ENCODE data around the gene HAUS5. TPM values are rescaled to one million over a fixed set of nuclear protein-coding genes. Genes with fewer than 3 reads are reported as not detected.

The HAUS5 gene
- total RNA-seq, 1 experiment from 2014 or later = 25.9 TPM

DNA sequence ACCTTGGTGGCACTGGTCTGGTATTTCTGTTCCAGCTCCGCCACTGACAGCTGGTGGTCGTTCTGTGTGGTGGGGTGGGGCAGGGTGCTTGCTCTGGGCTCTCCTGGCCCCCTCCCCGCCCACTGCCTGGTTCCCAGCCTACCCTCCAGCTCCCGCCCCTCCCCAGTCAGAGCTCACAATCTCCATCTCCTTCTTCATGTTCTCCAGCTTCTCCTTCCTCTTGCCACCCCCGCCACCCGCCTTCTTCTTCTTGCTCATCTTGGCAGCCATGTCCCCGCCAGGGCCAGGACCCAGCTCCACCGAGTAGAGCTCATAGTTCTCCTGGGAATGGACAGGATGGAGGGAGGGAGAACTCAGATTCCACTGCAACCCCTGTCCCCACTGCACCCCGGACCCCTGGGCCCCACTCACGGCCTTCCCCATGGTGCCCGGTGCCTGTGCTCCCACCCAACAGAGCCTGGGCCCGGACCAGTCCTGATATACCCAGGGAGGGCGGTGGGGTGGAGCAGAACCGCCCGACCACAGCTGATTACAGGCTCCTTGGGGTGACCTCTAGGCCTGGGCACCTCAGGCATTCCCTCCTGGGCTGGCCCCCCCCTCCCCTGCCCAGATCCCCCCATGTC lies 49.2 kb upstream of the HAUS5 start, which contains the start of gene ATP4A:
ATP4A (minus strand) TSS at position 452 of the 623 bp plus-strand sequence; CDS start at position 423, 29 bp downstream.
- POLR2A ChIA-PET (ENCODE audit: unreplicated experiment) = no interaction called here
- Histone ChIP-seq H3K36me3 (ENCODE audit: low read depth, low read length) (no peaks in the 10 kb centered on the region), H3K9ac (ENCODE audit: low read length) (no peak within 1 kb of the TSS), H3K9me2 (replicated peaks; ENCODE audit: low read length) (no peaks in the 10 kb centered on the region), H2AFZ (ENCODE audit: low read length) (no peak within 1 kb of the TSS), H3K4me2 (ENCODE audit: low read length) (no peak within 1 kb of the TSS), H3K27me3 (ENCODE audit: low read length) (no peaks in the 10 kb centered on the region), H3F3A (ENCODE audit: low read length, unreplicated experiment) (no peaks in the 10 kb centered on the region), H3K27ac (ENCODE audit: low read length) (no peak within 1 kb of the TSS), H4K20me1 (ENCODE audit: low read length) (no peaks in the 10 kb centered on the region), H3K79me2 (ENCODE audit: low read length) (no peaks in the 10 kb centered on the region), H3K4me3 (ENCODE audit: low read length) (no peak within 1 kb of the TSS), H3K9me3 (ENCODE audit: low read length) (no peaks in the 10 kb centered on the region), H3K4me1 (ENCODE audit: insufficient read depth, low read length) (no peaks in the 10 kb centered on the region)
- ATAC-seq (no peak), DNase-seq (no peak)
- TF ChIP-seq EZH2phosphoT487 (IDR thresholded peaks at IDR 0.05; ENCODE audit: borderline replicate concordance, low read length) = no peak
- CTCF ChIA-PET = no interaction called here
- intact Hi-C loops (cut with micrococcal nuclease) = no loop called here
- no TSS peak for BruUV-seq (replicated peaks)

DNA sequence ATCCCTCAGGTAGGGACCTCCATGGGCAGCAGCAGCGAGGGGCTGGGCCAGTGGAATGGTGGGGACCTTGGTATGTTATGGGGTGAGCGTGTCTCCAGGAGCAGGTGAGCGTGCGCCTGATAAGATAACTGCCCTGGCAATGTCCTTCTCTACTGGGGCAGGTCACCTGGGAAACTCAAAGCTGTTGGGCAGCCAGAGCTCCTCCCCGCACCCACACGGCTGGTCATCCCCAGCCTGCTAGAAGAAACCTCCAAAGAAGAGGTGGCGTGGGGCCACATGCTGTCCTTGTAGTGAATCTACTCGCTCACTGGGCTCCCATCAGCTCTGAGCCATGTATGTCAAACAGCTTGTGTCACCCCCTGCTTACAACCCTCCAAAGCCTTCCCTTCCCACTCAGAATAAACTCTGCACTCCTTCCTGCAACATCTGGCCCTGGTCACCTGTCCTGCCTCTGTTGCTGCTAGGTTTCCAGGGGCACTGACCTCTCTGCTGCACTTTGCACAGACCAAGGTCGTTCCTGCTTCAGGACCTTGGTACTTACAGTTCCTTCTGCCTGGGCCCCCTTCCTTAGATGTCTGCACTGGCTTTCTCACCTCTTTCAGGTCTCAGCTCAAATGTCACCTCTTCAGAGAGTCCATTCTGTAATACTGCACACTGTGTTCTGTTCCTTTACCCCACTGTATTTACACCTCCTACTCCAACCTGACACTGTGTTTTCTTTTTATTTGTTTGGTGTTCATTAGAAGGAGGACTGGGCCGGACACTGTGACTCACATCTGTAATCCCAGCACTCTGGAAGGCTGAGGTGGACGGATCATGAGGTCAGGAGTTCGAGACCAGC lies 47.3 kb upstream of the HAUS5 start:
- Histone ChIP-seq H3K4me3 (ENCODE audit: low read length) (no peak overlapping the region), H3K9me3 (ENCODE audit: low read length) (no peaks in the 10 kb centered on the region), H3K79me2 (ENCODE audit: low read length) (no peaks in the 10 kb centered on the region), H2AFZ (ENCODE audit: low read length) (no peak overlapping the region), H3K27me3 (ENCODE audit: low read length) (no peaks in the 10 kb centered on the region), H3F3A (ENCODE audit: low read length, unreplicated experiment) (no peaks in the 10 kb centered on the region), H3K9me2 (replicated peaks; ENCODE audit: low read length) (no peaks in the 10 kb centered on the region), H3K27ac (ENCODE audit: low read length) (no peak overlapping the region), H3K4me1 (ENCODE audit: insufficient read depth, low read length) (no peaks in the 10 kb centered on the region), H3K9ac (ENCODE audit: low read length) (no peak overlapping the region), H4K20me1 (ENCODE audit: low read length) (no peaks in the 10 kb centered on the region), H3K4me2 (ENCODE audit: low read length) (no peak overlapping the region), H3K36me3 (ENCODE audit: low read depth, low read length) (no peaks in the 10 kb centered on the region)
- DNase-seq (no peak), ATAC-seq (no peak)
- TF ChIP-seq EZH2phosphoT487 (IDR thresholded peaks at IDR 0.05; ENCODE audit: borderline replicate concordance, low read length) = no peak
- no peak for TF ChIP-seq EZH2 (IDR thresholded peaks at IDR 0.05; ENCODE audit: low read length, unreplicated experiment)
- TF ChIP-seq, protein P1, sequence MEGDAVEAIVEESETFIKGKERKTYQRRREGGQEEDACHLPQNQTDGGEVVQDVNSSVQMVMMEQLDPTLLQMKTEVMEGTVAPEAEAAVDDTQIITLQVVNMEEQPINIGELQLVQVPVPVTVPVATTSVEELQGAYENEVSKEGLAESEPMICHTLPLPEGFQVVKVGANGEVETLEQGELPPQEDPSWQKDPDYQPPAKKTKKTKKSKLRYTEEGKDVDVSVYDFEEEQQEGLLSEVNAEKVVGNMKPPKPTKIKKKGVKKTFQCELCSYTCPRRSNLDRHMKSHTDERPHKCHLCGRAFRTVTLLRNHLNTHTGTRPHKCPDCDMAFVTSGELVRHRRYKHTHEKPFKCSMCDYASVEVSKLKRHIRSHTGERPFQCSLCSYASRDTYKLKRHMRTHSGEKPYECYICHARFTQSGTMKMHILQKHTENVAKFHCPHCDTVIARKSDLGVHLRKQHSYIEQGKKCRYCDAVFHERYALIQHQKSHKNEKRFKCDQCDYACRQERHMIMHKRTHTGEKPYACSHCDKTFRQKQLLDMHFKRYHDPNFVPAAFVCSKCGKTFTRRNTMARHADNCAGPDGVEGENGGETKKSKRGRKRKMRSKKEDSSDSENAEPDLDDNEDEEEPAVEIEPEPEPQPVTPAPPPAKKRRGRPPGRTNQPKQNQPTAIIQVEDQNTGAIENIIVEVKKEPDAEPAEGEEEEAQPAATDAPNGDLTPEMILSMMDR (conservative IDR thresholded peaks at IDR 0.05; ENCODE audit: low read depth, low read length) = no peak
- intact Hi-C loops (cut with micrococcal nuclease) = no loop called here
- ChIA-PET POLR2A (ENCODE audit: unreplicated experiment) (no interaction called here), CTCF (no interaction called here)
- no TSS peak for BruUV-seq (replicated peaks)

GRCh38 chr19:35566738-35567137 lies 45.8 kb upstream of the HAUS5 start:
- intact Hi-C loops (cut with micrococcal nuclease) = no loop called here
- no peak overlapping the region for H3K4me3 ChIP-seq (ENCODE audit: low read length)
- H3K27me3 ChIP-seq (ENCODE audit: low read length) = no peaks in the 10 kb centered on the region
- H3K4me2 ChIP-seq (ENCODE audit: low read length) = no peak overlapping the region
- H3F3A ChIP-seq (ENCODE audit: low read length, unreplicated experiment) = no peaks in the 10 kb centered on the region
- no peaks in the 10 kb centered on the region for H3K36me3 ChIP-seq (ENCODE audit: low read depth, low read length)
- H3K9me2 ChIP-seq (replicated peaks; ENCODE audit: low read length) = no peaks in the 10 kb centered on the region
- DNase-seq (no peak), ATAC-seq (no peak)
- H3K27ac ChIP-seq (ENCODE audit: low read length) = no peak overlapping the region
- TF ChIP-seq EZH2 (IDR thresholded peaks at IDR 0.05; ENCODE audit: low read length, unreplicated experiment) = no peak
- TF ChIP-seq EZH2phosphoT487 (IDR thresholded peaks at IDR 0.05; ENCODE audit: borderline replicate concordance, low read length) = no peak
- TF ChIP-seq, protein P1 (conservative IDR thresholded peaks at IDR 0.05; ENCODE audit: low read depth, low read length) = no peak
- H3K79me2 ChIP-seq (ENCODE audit: low read length) = no peaks in the 10 kb centered on the region
- no TSS peak for BruUV-seq (replicated peaks)
- no peak overlapping the region for H2AFZ ChIP-seq (ENCODE audit: low read length)
- ChIA-PET POLR2A (ENCODE audit: unreplicated experiment) (no interaction called here), CTCF (no interaction called here)
- H3K9ac ChIP-seq (ENCODE audit: low read length) = no peak overlapping the region
- H3K9me3 ChIP-seq (ENCODE audit: low read length) = no peaks in the 10 kb centered on the region
- H3K4me1 ChIP-seq (ENCODE audit: insufficient read depth, low read length) = no peaks in the 10 kb centered on the region
- no peaks in the 10 kb centered on the region for H4K20me1 ChIP-seq (ENCODE audit: low read length)

Measured in PC-3 (cell line).